ENCODE results near the gene RABEP1. TPM values are rescaled to one million over a fixed set of nuclear protein-coding genes. Genes with fewer than 3 reads are reported as not detected.
"Not testable (repeated sequence)": the region's sequence is repeated elsewhere in the genome, so short reads cannot be mapped to it uniquely, and the experiment has no call there.

RABEP1 gene, protein sequence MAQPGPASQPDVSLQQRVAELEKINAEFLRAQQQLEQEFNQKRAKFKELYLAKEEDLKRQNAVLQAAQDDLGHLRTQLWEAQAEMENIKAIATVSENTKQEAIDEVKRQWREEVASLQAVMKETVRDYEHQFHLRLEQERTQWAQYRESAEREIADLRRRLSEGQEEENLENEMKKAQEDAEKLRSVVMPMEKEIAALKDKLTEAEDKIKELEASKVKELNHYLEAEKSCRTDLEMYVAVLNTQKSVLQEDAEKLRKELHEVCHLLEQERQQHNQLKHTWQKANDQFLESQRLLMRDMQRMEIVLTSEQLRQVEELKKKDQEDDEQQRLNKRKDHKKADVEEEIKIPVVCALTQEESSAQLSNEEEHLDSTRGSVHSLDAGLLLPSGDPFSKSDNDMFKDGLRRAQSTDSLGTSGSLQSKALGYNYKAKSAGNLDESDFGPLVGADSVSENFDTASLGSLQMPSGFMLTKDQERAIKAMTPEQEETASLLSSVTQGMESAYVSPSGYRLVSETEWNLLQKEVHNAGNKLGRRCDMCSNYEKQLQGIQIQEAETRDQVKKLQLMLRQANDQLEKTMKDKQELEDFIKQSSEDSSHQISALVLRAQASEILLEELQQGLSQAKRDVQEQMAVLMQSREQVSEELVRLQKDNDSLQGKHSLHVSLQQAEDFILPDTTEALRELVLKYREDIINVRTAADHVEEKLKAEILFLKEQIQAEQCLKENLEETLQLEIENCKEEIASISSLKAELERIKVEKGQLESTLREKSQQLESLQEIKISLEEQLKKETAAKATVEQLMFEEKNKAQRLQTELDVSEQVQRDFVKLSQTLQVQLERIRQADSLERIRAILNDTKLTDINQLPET
- total RNA-seq: 9.3 TPM

GRCh38 chr17:5281814-5282641, at the start of gene RABEP1:
TSS of gene RABEP1 (plus strand) at chr17:5282284. CDS start at chr17:5282487, 203 bp downstream.
- TF ChIP-seq, protein P1, sequence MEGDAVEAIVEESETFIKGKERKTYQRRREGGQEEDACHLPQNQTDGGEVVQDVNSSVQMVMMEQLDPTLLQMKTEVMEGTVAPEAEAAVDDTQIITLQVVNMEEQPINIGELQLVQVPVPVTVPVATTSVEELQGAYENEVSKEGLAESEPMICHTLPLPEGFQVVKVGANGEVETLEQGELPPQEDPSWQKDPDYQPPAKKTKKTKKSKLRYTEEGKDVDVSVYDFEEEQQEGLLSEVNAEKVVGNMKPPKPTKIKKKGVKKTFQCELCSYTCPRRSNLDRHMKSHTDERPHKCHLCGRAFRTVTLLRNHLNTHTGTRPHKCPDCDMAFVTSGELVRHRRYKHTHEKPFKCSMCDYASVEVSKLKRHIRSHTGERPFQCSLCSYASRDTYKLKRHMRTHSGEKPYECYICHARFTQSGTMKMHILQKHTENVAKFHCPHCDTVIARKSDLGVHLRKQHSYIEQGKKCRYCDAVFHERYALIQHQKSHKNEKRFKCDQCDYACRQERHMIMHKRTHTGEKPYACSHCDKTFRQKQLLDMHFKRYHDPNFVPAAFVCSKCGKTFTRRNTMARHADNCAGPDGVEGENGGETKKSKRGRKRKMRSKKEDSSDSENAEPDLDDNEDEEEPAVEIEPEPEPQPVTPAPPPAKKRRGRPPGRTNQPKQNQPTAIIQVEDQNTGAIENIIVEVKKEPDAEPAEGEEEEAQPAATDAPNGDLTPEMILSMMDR (IDR thresholded peaks at IDR 0.05): peak in 2 of 3 experiments; percentile 7 to 10
- peak; percentile 35 to 91 for DNase-seq (ENCODE audit: low spot score in 2 of 2)
- Histone ChIP-seq H3K27ac (peak within 1 kb of the TSS; percentile 87 to 99), H3K27me3 (no peaks in the 10 kb centered on the region), H3K4me3 (peak within 1 kb of the TSS; percentile 94 to 99), H3K9me3 (no peaks in the 10 kb centered on the region), H3K4me1 (peaks cover 0 to 18% of the 10 kb centered on the region in 2 donors), H3K36me3 (no peaks in the 10 kb centered on the region)
- intact Hi-C loops (cut with DNase I): loop anchor here (2.0 to 5.0 kb wide), 3 partner anchors 91 to 1360 kb away; partner anchors contain the start of genes KIAA0753, NUP88, TXNDC17 and ZNF594

- intact Hi-C loops (cut with DNase I); H3K27ac ChIP-seq; H3K27me3 ChIP-seq; DNase-seq (ENCODE audit: low spot score in 2 of 2); H3K4me1 ChIP-seq; H3K4me3 ChIP-seq; H3K9me3 ChIP-seq: not testable (repeated sequence)
- H3K36me3 ChIP-seq: peaks cover 0 to 10% of the 10 kb centered on the region in 2 donors
Observed at GRCh38 chr17:5233492-5233891, 48.6 kb upstream of the RABEP1 start.

DNA sequence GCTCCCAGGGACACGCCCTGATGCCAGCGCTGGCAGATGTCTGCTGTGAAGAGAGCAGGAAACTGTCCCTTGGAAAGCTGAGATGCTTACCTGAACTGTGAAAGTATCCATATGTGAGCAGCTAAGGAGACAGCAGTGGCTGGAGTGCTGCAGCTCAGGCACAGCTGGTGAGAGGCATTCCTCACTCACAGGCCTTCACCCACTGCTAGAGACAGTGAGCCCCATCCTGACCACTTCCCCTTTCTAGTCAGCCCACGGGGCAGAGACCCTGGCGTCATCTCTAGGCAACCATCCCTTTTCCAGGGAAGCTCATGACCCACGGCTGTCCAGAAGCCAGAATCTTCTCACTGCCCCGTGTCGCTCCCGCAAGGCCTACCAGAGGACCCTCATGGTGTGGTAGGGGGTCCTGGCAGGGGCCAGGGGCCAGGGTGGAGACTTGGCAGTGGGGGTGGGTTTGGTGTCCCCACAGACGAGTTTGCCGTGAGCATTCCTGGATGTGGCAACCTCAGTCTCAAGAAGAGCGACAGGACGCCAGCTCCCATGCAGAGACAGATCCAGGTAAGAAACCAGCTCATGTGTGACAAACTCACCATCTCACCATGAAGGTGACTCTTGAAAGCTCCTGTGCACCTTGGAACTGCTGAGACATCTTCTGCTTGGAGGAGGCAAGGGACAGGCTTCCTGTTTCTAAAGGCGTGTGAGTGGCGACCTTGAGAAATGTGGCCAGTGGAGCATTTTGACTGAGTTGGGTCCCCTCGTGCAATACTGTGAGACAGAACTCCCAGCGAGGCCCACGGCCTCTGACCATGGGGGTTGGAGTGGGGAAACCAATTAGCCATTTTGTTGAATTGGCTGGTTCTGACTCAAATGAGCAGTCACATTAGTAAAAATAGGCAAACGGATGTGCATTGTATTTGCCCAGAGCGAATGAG, 47.2 kb upstream of the RABEP1 start, which contains the start of gene SCIMP:
Gene SCIMP, minus strand, starts transcription at position 216 of the 932 bp plus-strand sequence. Its CDS starts 105 bp downstream, at position 111.
- H3K4me3 ChIP-seq: peak within 1 kb of the TSS in 1 of 2 donors; percentile 27
- intact Hi-C loops (cut with DNase I): no loop called here
- peak; percentile 24 to 70 for DNase-seq (ENCODE audit: low spot score in 2 of 2)
- H3K4me1 ChIP-seq: no peaks in the 10 kb centered on the region
- no peaks in the 10 kb centered on the region for H3K27me3 ChIP-seq
- H3K36me3 ChIP-seq: peaks cover 0 to 10% of the 10 kb centered on the region in 2 donors
- TF ChIP-seq, protein P1 (IDR thresholded peaks at IDR 0.05): no peak
- H3K27ac ChIP-seq: no peak within 1 kb of the TSS
- no peaks in the 10 kb centered on the region for H3K9me3 ChIP-seq

GRCh38 chr17:5236938-5237540, 45.0 kb upstream of the RABEP1 start:
- TF ChIP-seq, protein P1 (IDR thresholded peaks at IDR 0.05): no peak
- DNase-seq (ENCODE audit: low spot score in 2 of 2): no peak
- Histone ChIP-seq H3K36me3 (no peaks in the 10 kb centered on the region), H3K4me1 (no peaks in the 10 kb centered on the region), H3K9me3 (no peaks in the 10 kb centered on the region), H3K4me3 (no peak overlapping the region), H3K27ac (no peak overlapping the region), H3K27me3 (no peaks in the 10 kb centered on the region)
- intact Hi-C loops (cut with DNase I): no loop called here

- no peaks in the 10 kb centered on the region for H3K36me3 ChIP-seq
- peak in 1 of 2 donors; percentile 70 for DNase-seq (ENCODE audit: low spot score in 2 of 2)
- no peaks in the 10 kb centered on the region for H3K9me3 ChIP-seq
- no peaks in the 10 kb centered on the region for H3K4me1 ChIP-seq
- H3K27me3 ChIP-seq: no peaks in the 10 kb centered on the region
- TF ChIP-seq, protein P1 (IDR thresholded peaks at IDR 0.05): peak in 2 of 3 experiments; percentile 35 to 52
- intact Hi-C loops (cut with DNase I): no loop called here
- no peak overlapping the region for H3K27ac ChIP-seq
- no peak overlapping the region for H3K4me3 ChIP-seq
Observed at GRCh38 chr17:5237541-5238016, 44.5 kb upstream of the RABEP1 start.
